ENCODE results near the gene HDLBP. TPM values are rescaled to one million over a fixed set of nuclear protein-coding genes. Genes with fewer than 3 reads are reported as not detected.
A peak's percentile ranks its signal among the peaks of the same experiment; 100 is the strongest.
"Not testable (repeated sequence)": the region's sequence is repeated elsewhere in the genome, so short reads cannot be mapped to it uniquely, and the experiment has no call there.

The HDLBP gene
- total and polyA plus RNA-seq, 12 donors = 206 to 419 (median 353) TPM

- DNase-seq = no peak
- TF ChIP-seq CTCF (IDR thresholded peaks at IDR 0.05) = no peak
- Histone ChIP-seq H3K9me3 (peaks cover 0 to 10% (median 0%) of the 10 kb centered on the region in 11 donors), H3K4me1 (peaks cover 0 to 18% (median 11%) of the 10 kb centered on the region in 9 donors), H3K27ac (no peak overlapping the region), H3K36me3 (peaks cover 0 to 5% (median 0%) of the 10 kb centered on the region in 9 donors), H3K27me3 (no peaks in the 10 kb centered on the region), H3K4me3 (no peak overlapping the region)
- WGBS, 2 donors = 68 to 74% methylated on average over 3 of the region's 3 CpGs
- ATAC-seq = peak in 2 of 8 donors; percentile 51 to 61
- intact Hi-C loops (cut with DNase I) = no loop called here
Observed at GRCh38 chr2:241279828-241280227, 35.6 kb downstream of the HDLBP start.

DNA sequence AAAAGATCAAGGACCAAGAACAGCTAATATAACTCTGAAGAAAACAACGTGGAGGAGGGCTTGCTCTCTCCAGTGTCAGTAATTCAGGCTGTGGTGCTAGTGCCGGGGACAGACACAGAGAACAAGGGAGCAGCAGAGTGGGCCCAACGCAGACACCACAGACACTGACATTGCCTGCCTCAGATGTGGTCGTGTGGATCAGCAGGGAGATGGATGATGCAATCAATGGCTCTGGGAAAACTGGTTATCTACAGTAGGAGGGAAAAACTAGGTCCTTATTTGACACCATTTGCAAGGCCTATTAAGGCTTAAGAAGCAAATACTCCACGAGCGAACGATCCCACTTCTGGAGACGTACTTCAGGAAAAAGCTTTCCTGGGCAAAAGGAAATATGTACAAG lies 36.1 kb downstream of the HDLBP start:
- intact Hi-C loops (cut with DNase I) = no loop called here
- DNase-seq = no peak
- H3K36me3 ChIP-seq = peaks cover 0 to 4% (median 0%) of the 10 kb centered on the region in 9 donors
- TF ChIP-seq CTCF (IDR thresholded peaks at IDR 0.05) = no peak
- no peak overlapping the region for H3K27ac ChIP-seq
- H3K4me1 ChIP-seq = peaks cover 0 to 15% (median 11%) of the 10 kb centered on the region in 9 donors
- H3K9me3 ChIP-seq = peaks cover 0 to 10% (median 0%) of the 10 kb centered on the region in 11 donors
- no peak overlapping the region for H3K4me3 ChIP-seq
- WGBS, 2 donors = 67% methylated on average over 8 of the region's 8 CpGs
- no peaks in the 10 kb centered on the region for H3K27me3 ChIP-seq
- peak in 3 of 8 donors; percentile 49 to 55 (median 55) for ATAC-seq

- H3K27me3 ChIP-seq; H3K9me3 ChIP-seq; DNase-seq; H3K4me3 ChIP-seq; intact Hi-C loops (cut with DNase I); H3K27ac ChIP-seq; H3K36me3 ChIP-seq; ATAC-seq: not testable (repeated sequence)
- 96 to 97% methylated on average over 7 of the region's 7 CpGs for WGBS, 2 donors
- peaks cover 0 to 19% (median 11%) of the 10 kb centered on the region in 9 donors for H3K4me1 ChIP-seq
Observed at GRCh38 chr2:241278306-241278705, 37.2 kb downstream of the HDLBP start.

DNA sequence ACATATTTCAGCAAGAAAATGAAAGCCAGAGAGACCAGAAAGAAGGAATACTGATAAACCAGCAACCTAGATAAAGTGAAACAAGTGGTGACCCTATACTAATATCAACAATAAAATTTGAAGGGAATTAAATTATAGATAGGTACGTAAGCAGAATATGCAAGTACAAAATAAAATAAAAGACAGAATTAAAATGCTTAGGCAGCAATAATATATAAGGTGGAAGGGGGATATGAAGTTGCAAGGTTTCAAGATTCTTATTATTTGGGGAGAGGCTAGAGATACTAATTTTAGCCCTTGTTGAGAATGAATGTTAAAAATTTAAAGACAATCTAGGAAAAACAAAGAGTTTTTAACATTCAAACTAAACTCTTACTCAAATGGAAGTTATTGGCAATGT lies 39.6 kb downstream of the HDLBP start:
- H3K27me3 ChIP-seq = no peaks in the 10 kb centered on the region
- TF ChIP-seq CTCF (IDR thresholded peaks at IDR 0.05) = no peak
- H3K9me3 ChIP-seq = peaks cover 0 to 10% (median 0%) of the 10 kb centered on the region in 11 donors
- no peaks in the 10 kb centered on the region for H3K36me3 ChIP-seq
- WGBS, 2 donors = 99 to 100% methylated on average over 1 of the region's 1 CpG
- no peak overlapping the region for H3K27ac ChIP-seq
- H3K4me1 ChIP-seq = peaks cover 4 to 32% (median 24%) of the 10 kb centered on the region in 9 donors
- no peak overlapping the region for H3K4me3 ChIP-seq
- ATAC-seq (no peak), DNase-seq (no peak)
- intact Hi-C loops (cut with DNase I) = no loop called here

DNA sequence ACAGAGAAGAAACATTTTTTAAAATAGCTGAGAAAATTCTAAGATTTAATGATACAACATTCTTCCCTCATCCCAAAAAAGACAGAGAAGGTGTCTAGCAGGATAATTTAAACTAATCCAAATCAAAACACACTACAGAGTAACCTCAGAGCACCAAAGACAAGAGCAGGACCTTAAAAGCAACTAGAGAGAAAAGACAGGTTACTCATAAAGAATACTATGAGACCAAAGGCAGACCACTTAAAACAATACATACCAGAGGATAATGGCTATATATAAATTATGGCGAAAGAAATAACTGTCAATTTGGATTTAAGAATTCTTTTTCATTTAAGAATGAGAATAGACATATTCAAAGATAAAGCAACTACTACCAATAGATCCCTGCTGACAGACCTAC lies 40.0 kb downstream of the HDLBP start:
- Histone ChIP-seq H3K4me1 (peaks cover 4 to 36% (median 26%) of the 10 kb centered on the region in 9 donors), H3K36me3 (no peaks in the 10 kb centered on the region), H3K27me3 (no peaks in the 10 kb centered on the region), H3K9me3 (peaks cover 0 to 10% (median 0%) of the 10 kb centered on the region in 11 donors), H3K27ac (no peak overlapping the region), H3K4me3 (no peak overlapping the region)
- ATAC-seq (no peak), DNase-seq (no peak)
- TF ChIP-seq CTCF (IDR thresholded peaks at IDR 0.05) = no peak
- 98 to 100% methylated on average over 1 of the region's 1 CpG for whole genome bisulfite sequencing, 2 donors
- intact Hi-C loops (cut with DNase I) = no loop called here

Data from heart right ventricle (tissue), 16 donors.